Aorta (tissue), 5 donors: ENCODE results near the gene ENPP5. TPM values are rescaled to one million over a fixed set of nuclear protein-coding genes. Genes with fewer than 3 reads are reported as not detected.

Experiments used
- ATAC-seq: fragments of 200-7000 bp; cut with Tn5 transposase; one replicate; pipeline ENCODE4 v1.9.1; 2022; ENCODE audit warnings: moderate library complexity; ENCODE audit not compliant: low FRiP score
- DNase-seq, 2 donors: peaks; one replicate each; pipeline ENCODE4 v3.0.0-alpha.2; 2020
- H3K27ac ChIP-seq, 2 donors: one replicate each; pipeline ENCODE4 v1.5.1; 2013; ENCODE audit warnings: low read length in 2 of 2, mild to moderate bottlenecking in 2 of 2, moderate library complexity in 2 of 2, control low read depth in 1 of 2, inconsistent platforms in 1 of 2, low read depth in 1 of 2
- H3K27me3 ChIP-seq, 2 donors: one replicate each; pipeline ENCODE4 v1.6.1; 2013; ENCODE audit warnings: control low read depth in 1 of 2, low read length in 1 of 2, mild to moderate bottlenecking in 1 of 2, moderate library complexity in 1 of 2; ENCODE audit not compliant: insufficient read depth in 2 of 2, control insufficient read depth in 1 of 2
- H3K36me3 ChIP-seq, 2 donors: one replicate each; pipeline ENCODE4 v1.6.1; 2013; ENCODE audit warnings: control low read depth in 1 of 2, low read length in 1 of 2, mild to moderate bottlenecking in 1 of 2; ENCODE audit not compliant: insufficient read depth in 2 of 2, control insufficient read depth in 1 of 2
- H3K4me1 ChIP-seq, 2 donors: one replicate each; pipeline ENCODE4 v1.6.1; 2013; ENCODE audit warnings: low read length in 2 of 2, control low read depth in 1 of 2, mild to moderate bottlenecking in 1 of 2, moderate library complexity in 1 of 2; ENCODE audit not compliant: insufficient read depth in 2 of 2, control insufficient read depth in 1 of 2
- H3K4me3 ChIP-seq, 2 donors: one replicate each; pipeline ENCODE4 v1.5.1; 2013; ENCODE audit warnings: low read length in 2 of 2, control low read depth in 1 of 2, mild to moderate bottlenecking in 1 of 2
- H3K9me3 ChIP-seq: one replicate; pipeline ENCODE4 v1.6.1; 2013; ENCODE audit warnings: mild to moderate bottlenecking, low read length; ENCODE audit not compliant: control insufficient read depth
- WGBS, 2 donors: extraction: QIAGEN DNeasy Blood & Tissue Kit; methylation state at CpG; one replicate each; pipeline ENCODE4 v1.1.7; 2013; 5-methylcytosine and 5-hydroxymethylcytosine counted together
- intact Hi-C, 2 donors: fragments of 100-400 bp; cut with DNase I; formaldehyde crosslinking; loops; one replicate each; pipeline versions ENCODE4 v1.14.2 to v1.15.0; 2022
- polyA plus RNA-seq, 2 donors: library from polyadenylated mRNA; stranded (reverse); fragments of 200-250 nt; gene quantifications; one replicate each; pipeline ENCODE4 v1.2.3, GENCODE V29; 2013
- total RNA-seq, 2 donors: library from RNA; stranded (reverse); fragmentation: NEBNext Ultra II Directional; extraction: Animal tissue kit (Norgen Biotek cat#: 25700); gene quantifications; one replicate each; pipeline ENCODE4 v1.2.1, GENCODE V29; 2021
- donor health status: healthy with polysubstance abuse.
- donor health status: Bipolar disorder and iron deficiency.
- donor health status: DM: no; HTN: no; CAD: no.
- donor health status: DM: no; HTN: no; CAD: no.
- donor health status: DM: yes; HTN: yes; CAD: no.

The ENPP5 gene
- total and polyA plus RNA-seq, 4 donors, result 1.7 to 4.0 (median 3.3) TPM

- Histone ChIP-seq H3K4me1 (peaks cover 0 to 4% of the 10 kb centered on the region in 2 donors), H3K36me3 (no peaks in the 10 kb centered on the region), H3K27ac (no peak overlapping the region), H3K9me3 (no peaks in the 10 kb centered on the region), H3K4me3 (no peak overlapping the region), H3K27me3 (no peaks in the 10 kb centered on the region)
- WGBS, 2 donors, result 93 to 98% methylated on average over 4 of the region's 4 CpGs
- intact Hi-C loops, result no loop called here
- no peak for ATAC-seq
- DNase-seq, result no peak
These were observed 18.9 kb upstream of the ENPP5 start for GRCh38 chr6:46189726-46190125.

- no peaks in the 10 kb centered on the region for H3K9me3 ChIP-seq
- WGBS, 2 donors, result 53 to 57% methylated on average over 1 of the region's 1 CpG
- DNase-seq (no peak), ATAC-seq (no peak)
- H3K27ac ChIP-seq, result no peak overlapping the region
- intact Hi-C loops, result no loop called here
- H3K4me1 ChIP-seq, result no peaks in the 10 kb centered on the region
- no peaks in the 10 kb centered on the region for H3K27me3 ChIP-seq
- no peak overlapping the region for H3K4me3 ChIP-seq
- H3K36me3 ChIP-seq, result no peaks in the 10 kb centered on the region
These were observed 15.8 kb upstream of the ENPP5 start for GRCh38 chr6:46186583-46186982.

DNA sequence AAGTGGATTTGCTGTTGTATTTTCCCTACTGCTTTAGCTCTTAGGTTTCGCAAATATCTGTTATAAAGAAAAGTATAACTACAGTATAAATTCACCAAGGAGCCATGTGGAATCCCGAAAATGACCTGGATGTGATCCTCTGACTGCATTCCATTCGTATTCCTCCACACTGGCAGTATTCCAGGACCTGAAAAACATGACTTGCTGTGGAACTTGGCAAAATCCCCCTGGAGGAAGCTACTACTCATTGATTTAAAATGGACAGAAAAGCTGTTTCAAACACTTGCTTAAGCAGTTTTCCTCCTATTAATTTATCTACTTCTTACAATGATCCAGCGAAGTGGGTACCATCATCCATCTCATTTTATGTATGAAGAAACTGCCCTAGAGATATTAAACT is 13.3 kb upstream of the ENPP5 start:
- Histone ChIP-seq H3K9me3 (no peaks in the 10 kb centered on the region), H3K4me3 (no peak overlapping the region), H3K36me3 (no peaks in the 10 kb centered on the region), H3K27ac (no peak overlapping the region), H3K4me1 (no peaks in the 10 kb centered on the region), H3K27me3 (no peaks in the 10 kb centered on the region)
- intact Hi-C loops, result no loop called here
- ATAC-seq, result no peak
- WGBS, 2 donors, result 18 to 33% methylated on average over 4 of the region's 4 CpGs
- no peak for DNase-seq

GRCh38 chr6:46175976-46176375 is 5.2 kb upstream of the ENPP5 start:
- no peak overlapping the region for H3K4me3 ChIP-seq
- H3K27ac ChIP-seq, result no peak overlapping the region
- no peaks in the 10 kb centered on the region for H3K36me3 ChIP-seq
- DNase-seq (no peak), ATAC-seq (no peak)
- no peaks in the 10 kb centered on the region for H3K9me3 ChIP-seq
- 66 to 79% methylated on average over 3 of the region's 3 CpGs for WGBS, 2 donors
- no peaks in the 10 kb centered on the region for H3K4me1 ChIP-seq
- no peaks in the 10 kb centered on the region for H3K27me3 ChIP-seq
- intact Hi-C loops, result no loop called here

DNA sequence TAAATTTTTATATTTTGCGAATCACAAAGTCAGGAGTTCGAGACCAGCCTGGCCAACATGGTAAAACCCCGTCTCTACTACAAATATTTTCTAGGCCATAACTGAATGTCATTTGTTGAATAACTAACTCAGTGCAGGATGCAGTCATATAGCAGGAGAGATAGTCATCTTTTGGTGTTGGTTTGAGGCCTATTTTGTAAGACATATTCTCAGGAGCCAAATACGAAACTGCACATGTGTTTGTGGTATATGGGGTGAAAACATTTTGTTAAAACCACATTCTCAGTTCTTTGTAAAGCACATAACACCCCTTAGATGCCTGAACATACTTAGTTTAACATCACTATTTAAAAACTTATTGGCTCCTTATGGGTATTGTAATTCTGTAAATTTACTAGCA is 4.7 kb upstream of the ENPP5 start:
- H3K4me3 ChIP-seq, result no peak overlapping the region
- WGBS, 2 donors, result 92 to 95% methylated on average over 4 of the region's 4 CpGs
- no peaks in the 10 kb centered on the region for H3K36me3 ChIP-seq
- ATAC-seq (no peak), DNase-seq (no peak)
- H3K4me1 ChIP-seq, result no peaks in the 10 kb centered on the region
- no peak overlapping the region for H3K27ac ChIP-seq
- H3K27me3 ChIP-seq, result no peaks in the 10 kb centered on the region
- no peaks in the 10 kb centered on the region for H3K9me3 ChIP-seq
- intact Hi-C loops, result no loop called here

GRCh38 chr6:46174904-46175303 is 4.1 kb upstream of the ENPP5 start:
- 76 to 85% methylated on average over 3 of the region's 3 CpGs for WGBS, 2 donors
- intact Hi-C loops, result no loop called here
- Histone ChIP-seq H3K4me1 (no peaks in the 10 kb centered on the region), H3K27ac (no peak overlapping the region), H3K9me3 (no peaks in the 10 kb centered on the region), H3K4me3 (no peak overlapping the region), H3K36me3 (no peaks in the 10 kb centered on the region), H3K27me3 (no peaks in the 10 kb centered on the region)
- ATAC-seq (no peak), DNase-seq (no peak)

DNA sequence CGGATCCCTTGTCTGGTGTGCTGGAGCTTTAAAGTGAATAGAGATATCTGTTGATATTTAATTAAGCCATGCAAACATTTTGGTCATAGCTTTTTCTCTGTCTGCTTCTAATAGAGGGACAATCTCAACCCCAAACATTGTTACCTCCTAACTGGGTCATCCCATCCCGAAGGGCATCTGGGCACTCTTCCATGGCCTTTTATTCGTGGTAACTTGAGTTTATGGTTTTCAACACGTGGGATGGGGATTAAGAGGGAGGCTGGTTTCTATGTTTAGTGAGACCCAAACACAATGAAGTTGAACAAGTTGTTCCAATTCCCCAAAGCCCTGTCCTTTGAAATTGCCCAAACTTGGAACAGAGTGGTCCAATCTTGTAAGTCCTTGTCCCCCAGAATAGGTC is 1.4 kb upstream of the ENPP5 start:
- H3K36me3 ChIP-seq, result no peaks in the 10 kb centered on the region
- H3K27ac ChIP-seq, result no peak overlapping the region
- H3K9me3 ChIP-seq, result no peaks in the 10 kb centered on the region
- H3K4me1 ChIP-seq, result no peaks in the 10 kb centered on the region
- H3K4me3 ChIP-seq, result no peak overlapping the region
- H3K27me3 ChIP-seq, result no peaks in the 10 kb centered on the region
- ATAC-seq, result no peak
- intact Hi-C loops, result no loop called here
- 86 to 87% methylated on average over 4 of the region's 4 CpGs for WGBS, 2 donors
- no peak for DNase-seq

GRCh38 chr6:46160102-46160501 is 10.7 kb downstream of the ENPP5 start:
- Histone ChIP-seq H3K9me3 (peaks cover 4% of the 10 kb centered on the region), H3K27ac (no peak overlapping the region), H3K36me3 (no peaks in the 10 kb centered on the region), H3K4me3 (no peak overlapping the region), H3K27me3 (no peaks in the 10 kb centered on the region), H3K4me1 (no peaks in the 10 kb centered on the region)
- WGBS, 2 donors, result 91% methylated on average over 5 of the region's 5 CpGs
- intact Hi-C loops, result no loop called here
- ATAC-seq, result no peak
- no peak for DNase-seq

- DNase-seq (no peak), ATAC-seq (no peak)
- Histone ChIP-seq H3K27ac (no peak overlapping the region), H3K9me3 (peaks cover 4% of the 10 kb centered on the region), H3K27me3 (no peaks in the 10 kb centered on the region), H3K36me3 (no peaks in the 10 kb centered on the region), H3K4me1 (no peaks in the 10 kb centered on the region), H3K4me3 (no peak overlapping the region)
- intact Hi-C loops, result no loop called here
These were observed 11.6 kb downstream of the ENPP5 start for GRCh38 chr6:46159229-46159628.
